Measurements from ENCODE around the gene PROM1.

PROM1 gene

DNA sequence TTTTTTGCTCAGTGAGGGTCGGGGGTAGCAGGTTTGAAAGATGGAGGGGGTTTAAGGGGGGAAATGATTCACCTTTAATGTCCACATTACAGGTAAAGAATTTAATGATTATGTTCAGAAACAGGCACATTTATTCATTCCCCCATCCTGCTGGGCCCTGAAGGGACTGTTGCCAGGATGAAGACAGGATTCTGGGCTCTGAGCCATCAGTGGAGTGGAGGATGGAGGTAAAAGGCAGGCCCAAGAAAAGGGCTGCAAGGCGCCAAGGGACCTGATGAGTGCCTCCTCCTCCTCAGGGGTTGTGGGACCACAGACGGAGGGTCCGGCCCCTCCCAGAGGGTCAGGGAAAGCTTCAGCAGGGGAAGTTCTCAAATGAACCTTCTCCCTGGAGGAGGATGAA lies 40.4 kb upstream of the PROM1 start:
- no peak overlapping the region for H3K4me3 ChIP-seq (ENCODE audit: control insufficient read depth, low read depth, low read length)
- no peak for DNase-seq (ENCODE audit: low read depth)

GRCh38 chr4:16123356-16124084 lies 39.7 kb upstream of the PROM1 start:
- no peak for DNase-seq (ENCODE audit: low read depth)
- no peak overlapping the region for H3K4me3 ChIP-seq (ENCODE audit: control insufficient read depth, low read depth, low read length)
- TF ChIP-seq, protein P1, sequence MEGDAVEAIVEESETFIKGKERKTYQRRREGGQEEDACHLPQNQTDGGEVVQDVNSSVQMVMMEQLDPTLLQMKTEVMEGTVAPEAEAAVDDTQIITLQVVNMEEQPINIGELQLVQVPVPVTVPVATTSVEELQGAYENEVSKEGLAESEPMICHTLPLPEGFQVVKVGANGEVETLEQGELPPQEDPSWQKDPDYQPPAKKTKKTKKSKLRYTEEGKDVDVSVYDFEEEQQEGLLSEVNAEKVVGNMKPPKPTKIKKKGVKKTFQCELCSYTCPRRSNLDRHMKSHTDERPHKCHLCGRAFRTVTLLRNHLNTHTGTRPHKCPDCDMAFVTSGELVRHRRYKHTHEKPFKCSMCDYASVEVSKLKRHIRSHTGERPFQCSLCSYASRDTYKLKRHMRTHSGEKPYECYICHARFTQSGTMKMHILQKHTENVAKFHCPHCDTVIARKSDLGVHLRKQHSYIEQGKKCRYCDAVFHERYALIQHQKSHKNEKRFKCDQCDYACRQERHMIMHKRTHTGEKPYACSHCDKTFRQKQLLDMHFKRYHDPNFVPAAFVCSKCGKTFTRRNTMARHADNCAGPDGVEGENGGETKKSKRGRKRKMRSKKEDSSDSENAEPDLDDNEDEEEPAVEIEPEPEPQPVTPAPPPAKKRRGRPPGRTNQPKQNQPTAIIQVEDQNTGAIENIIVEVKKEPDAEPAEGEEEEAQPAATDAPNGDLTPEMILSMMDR (IDR thresholded peaks at IDR 0.05; ENCODE audit: control insufficient read depth, insufficient read depth, low read depth, low read length, missing control alignments) = no peak

More for the DNA sequence above, 40.4 kb upstream of the PROM1 start:
- TF ChIP-seq, protein P1 (IDR thresholded peaks at IDR 0.05; ENCODE audit: control insufficient read depth, insufficient read depth, low read depth, low read length, missing control alignments) = no peak

DNA sequence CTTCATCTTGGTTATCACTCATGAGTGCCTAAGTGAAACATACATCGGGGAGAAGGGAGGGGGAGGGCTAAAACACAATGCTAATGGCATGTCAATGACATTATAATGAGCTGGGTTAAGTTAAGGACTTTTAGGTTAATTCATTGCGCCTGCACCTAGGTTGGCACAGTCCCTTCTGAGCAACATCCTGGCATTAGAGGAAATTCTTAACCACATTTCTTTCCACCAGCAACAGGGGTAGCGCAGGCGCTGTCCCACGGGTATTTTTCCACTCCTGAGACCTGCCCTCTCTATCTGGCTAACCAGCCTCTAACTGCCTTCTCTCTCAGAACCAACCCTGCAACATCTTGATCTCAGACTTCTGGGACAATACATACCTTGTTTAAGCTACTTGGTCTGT lies 39.0 kb upstream of the PROM1 start:
- DNase-seq (ENCODE audit: low read depth) = no peak
- H3K4me3 ChIP-seq (ENCODE audit: control insufficient read depth, low read depth, low read length) = no peak overlapping the region
- TF ChIP-seq, protein P1 (IDR thresholded peaks at IDR 0.05; ENCODE audit: control insufficient read depth, insufficient read depth, low read depth, low read length, missing control alignments) = no peak

DNA sequence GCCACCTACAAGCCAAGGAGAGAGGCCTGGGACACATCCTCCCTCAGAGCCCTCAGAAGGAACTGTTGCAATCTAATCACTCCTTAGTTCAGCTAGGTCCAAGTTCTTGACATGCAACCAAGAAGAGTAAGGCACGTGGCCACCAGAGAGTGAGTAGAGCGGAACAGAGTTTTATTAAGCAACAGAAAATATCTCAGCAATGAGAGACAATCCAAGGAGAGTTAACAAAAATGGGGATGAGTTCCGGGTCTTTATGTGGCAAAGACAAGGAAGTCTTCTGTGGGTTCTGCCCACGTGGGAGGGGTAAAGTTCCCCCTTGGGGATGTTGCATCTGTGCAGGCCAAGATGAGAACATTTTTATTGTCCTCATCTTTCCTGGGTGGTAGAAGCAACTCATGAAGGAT lies 38.5 kb upstream of the PROM1 start:
- DNase-seq (ENCODE audit: low read depth) = no peak
- H3K4me3 ChIP-seq (ENCODE audit: control insufficient read depth, low read depth, low read length) = no peak overlapping the region
- TF ChIP-seq, protein P1 (IDR thresholded peaks at IDR 0.05; ENCODE audit: control insufficient read depth, insufficient read depth, low read depth, low read length, missing control alignments) = no peak

DNA sequence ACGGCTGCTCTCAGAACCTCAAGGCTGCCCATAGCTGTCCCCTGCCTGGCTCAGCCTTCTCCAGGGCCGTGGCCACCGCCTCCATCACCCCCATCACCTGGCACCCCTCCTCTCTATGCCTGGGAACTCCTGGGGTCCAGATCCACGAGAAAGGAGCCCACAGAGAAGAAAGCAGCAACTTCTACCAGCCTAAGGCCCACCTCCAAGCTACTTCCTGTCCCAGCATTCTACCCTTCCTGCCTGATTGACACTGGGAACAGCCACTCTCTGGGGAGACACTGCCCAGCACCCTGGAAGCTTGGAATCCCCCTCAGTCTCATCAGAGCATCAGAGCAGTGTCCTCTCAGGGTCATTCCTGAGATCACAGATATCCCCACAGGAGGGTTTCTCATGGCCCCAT lies 36.9 kb upstream of the PROM1 start:
- TF ChIP-seq, protein P1 (IDR thresholded peaks at IDR 0.05; ENCODE audit: control insufficient read depth, insufficient read depth, low read depth, low read length, missing control alignments) = no peak
- H3K4me3 ChIP-seq (ENCODE audit: control insufficient read depth, low read depth, low read length) = no peak overlapping the region
- DNase-seq (ENCODE audit: low read depth) = no peak

GRCh38 chr4:16119981-16120380 lies 36.2 kb upstream of the PROM1 start:
- no peak overlapping the region for H3K4me3 ChIP-seq (ENCODE audit: control insufficient read depth, low read depth, low read length)
- TF ChIP-seq, protein P1 (IDR thresholded peaks at IDR 0.05; ENCODE audit: control insufficient read depth, insufficient read depth, low read depth, low read length, missing control alignments) = no peak
- DNase-seq (ENCODE audit: low read depth) = no peak
